ACHN (cell line): ENCODE data around the gene BIRC6.
"Not testable (repeated sequence)": the region's sequence is repeated elsewhere in the genome, so short reads cannot be mapped to it uniquely, and the experiment has no call there.

Experiments
- DNase-seq: peaks from one replicate; pipeline ENCODE4 v3.0.0-alpha.2; 2015
- in situ Hi-C: cut with HindIII; loops from 2 replicates; pipeline ENCODE4 v1.10.0; 2017; ENCODE audit warnings: low sequenced_read_pairs, low pct_ligation_motif_present, low pct_unique_long_range_greater_than_20kb

Gene BIRC6

GRCh38 chr2:32424739-32425138 is 67.9 kb downstream of the BIRC6 start:
- in situ Hi-C loops: no loop called here
- no peak for DNase-seq

GRCh38 chr2:32425719-32426141 is 68.9 kb downstream of the BIRC6 start:
- in situ Hi-C loops: no loop called here

GRCh38 chr2:32427672-32428610 is 71.1 kb downstream of the BIRC6 start:
- in situ Hi-C loops: no loop called here
- DNase-seq: no peak

More at GRCh38 chr2:32425719-32426141, 68.9 kb downstream of the BIRC6 start:
- DNase-seq: no peak

- no peak for DNase-seq
- in situ Hi-C loops: no loop called here
Measured at GRCh38 chr2:32430804-32431203, 74.0 kb downstream of the BIRC6 start.

- in situ Hi-C loops: no loop called here
- no peak for DNase-seq
Measured at GRCh38 chr2:32436150-32436549, 79.3 kb downstream of the BIRC6 start.

GRCh38 chr2:32442020-32442467 is 85.2 kb downstream of the BIRC6 start:
- no peak for DNase-seq
- in situ Hi-C loops: no loop called here

- in situ Hi-C loops: no loop called here
- DNase-seq: no peak
Measured at GRCh38 chr2:32446369-32446768, 89.5 kb downstream of the BIRC6 start.

- in situ Hi-C loops: no loop called here
Measured at GRCh38 chr2:32450851-32451250, 94.0 kb downstream of the BIRC6 start.

GRCh38 chr2:32452338-32453064 is 95.7 kb downstream of the BIRC6 start:
- in situ Hi-C loops: no loop called here
- DNase-seq: no peak

More at GRCh38 chr2:32450851-32451250, 94.0 kb downstream of the BIRC6 start:
- DNase-seq: no peak

GRCh38 chr2:32453242-32454062 is 96.6 kb downstream of the BIRC6 start:
- in situ Hi-C loops: no loop called here
- DNase-seq: no peak

- DNase-seq: no peak
- in situ Hi-C loops: no loop called here
Measured at GRCh38 chr2:32455816-32456215, 99.0 kb downstream of the BIRC6 start.

- in situ Hi-C loops: no loop called here
Measured at GRCh38 chr2:32456808-32457207, 100.0 kb downstream of the BIRC6 start.

GRCh38 chr2:32457814-32458213 is 101.0 kb downstream of the BIRC6 start:
- in situ Hi-C loops: no loop called here
- DNase-seq: no peak

More at GRCh38 chr2:32456808-32457207, 100.0 kb downstream of the BIRC6 start:
- DNase-seq: no peak

- in situ Hi-C loops, DNase-seq: not testable (repeated sequence)
Measured at GRCh38 chr2:32460861-32461260, 104.0 kb downstream of the BIRC6 start.

- no peak for DNase-seq
- in situ Hi-C loops: no loop called here
Measured at GRCh38 chr2:32463110-32463509, 106.3 kb downstream of the BIRC6 start.

GRCh38 chr2:32464431-32464830 is 107.6 kb downstream of the BIRC6 start:
- no peak for DNase-seq

GRCh38 chr2:32472605-32473004 is 115.8 kb downstream of the BIRC6 start:
- in situ Hi-C loops: no loop called here
- DNase-seq: no peak

More at GRCh38 chr2:32464431-32464830, 107.6 kb downstream of the BIRC6 start:
- in situ Hi-C loops: no loop called here

- no peak for DNase-seq
- in situ Hi-C loops: no loop called here
Measured at GRCh38 chr2:32474381-32474780, 117.6 kb downstream of the BIRC6 start.
